HG03571 (cell line): ENCODE results near the gene NCOA5.

Source experiments
- ATAC-seq: cut with Tn5 transposase; IDR thresholded peaks from one replicate; pipeline ENCODE4 v1.9.1; 2021; ENCODE audit not compliant: unreplicated experiment

The NCOA5 gene

GRCh38 chr20:46063652-46064054 is 26.1 kb downstream of the NCOA5 start:
- ATAC-seq: no peak

GRCh38 chr20:46063151-46063550 is 26.6 kb downstream of the NCOA5 start:
- no peak for ATAC-seq

- ATAC-seq: no peak
Observed at GRCh38 chr20:46062621-46063020, 27.1 kb downstream of the NCOA5 start.

- ATAC-seq: no peak
Observed at GRCh38 chr20:46062151-46062550, 27.6 kb downstream of the NCOA5 start.

GRCh38 chr20:46060975-46061374 is 28.8 kb downstream of the NCOA5 start:
- ATAC-seq: no peak

GRCh38 chr20:46060301-46060881 is 29.4 kb downstream of the NCOA5 start:
- ATAC-seq: no peak

- no peak for ATAC-seq
Observed at GRCh38 chr20:46058599-46059281, 31.0 kb downstream of the NCOA5 start.

GRCh38 chr20:46057856-46058598 is 31.7 kb downstream of the NCOA5 start:
- ATAC-seq: no peak

GRCh38 chr20:46056970-46057855 is 32.5 kb downstream of the NCOA5 start:
- no peak for ATAC-seq

GRCh38 chr20:46056027-46056833 is 33.5 kb downstream of the NCOA5 start:
- no peak for ATAC-seq

GRCh38 chr20:46055269-46055668 is 34.5 kb downstream of the NCOA5 start:
- no peak for ATAC-seq

- no peak for ATAC-seq
Observed at GRCh38 chr20:46054606-46055005, 35.2 kb downstream of the NCOA5 start.

GRCh38 chr20:46053416-46053815 is 36.3 kb downstream of the NCOA5 start:
- ATAC-seq: no peak

- no peak for ATAC-seq
Observed at GRCh38 chr20:46051556-46052308, 38.0 kb downstream of the NCOA5 start.

GRCh38 chr20:46050885-46051284 is 38.9 kb downstream of the NCOA5 start:
- no peak for ATAC-seq

GRCh38 chr20:46050444-46050843 is 39.3 kb downstream of the NCOA5 start:
- ATAC-seq: no peak

- no peak for ATAC-seq
Observed at GRCh38 chr20:46049815-46050214, 39.9 kb downstream of the NCOA5 start.

GRCh38 chr20:46049190-46049589 is 40.6 kb downstream of the NCOA5 start:
- ATAC-seq: no peak

GRCh38 chr20:46047821-46048220 is 41.9 kb downstream of the NCOA5 start:
- ATAC-seq: no peak
